HG02884 (cell line): ENCODE measurements around the gene COPS6.
A peak's percentile ranks its signal among the peaks of the same experiment; 100 is the strongest.

Experiments used
- ATAC-seq: cut with Tn5 transposase; IDR thresholded peaks from one replicate; pipeline ENCODE4 v1.9.1; 2021; ENCODE audit warnings: mild to moderate bottlenecking, moderate library complexity; ENCODE audit not compliant: unreplicated experiment

Gene COPS6

DNA sequence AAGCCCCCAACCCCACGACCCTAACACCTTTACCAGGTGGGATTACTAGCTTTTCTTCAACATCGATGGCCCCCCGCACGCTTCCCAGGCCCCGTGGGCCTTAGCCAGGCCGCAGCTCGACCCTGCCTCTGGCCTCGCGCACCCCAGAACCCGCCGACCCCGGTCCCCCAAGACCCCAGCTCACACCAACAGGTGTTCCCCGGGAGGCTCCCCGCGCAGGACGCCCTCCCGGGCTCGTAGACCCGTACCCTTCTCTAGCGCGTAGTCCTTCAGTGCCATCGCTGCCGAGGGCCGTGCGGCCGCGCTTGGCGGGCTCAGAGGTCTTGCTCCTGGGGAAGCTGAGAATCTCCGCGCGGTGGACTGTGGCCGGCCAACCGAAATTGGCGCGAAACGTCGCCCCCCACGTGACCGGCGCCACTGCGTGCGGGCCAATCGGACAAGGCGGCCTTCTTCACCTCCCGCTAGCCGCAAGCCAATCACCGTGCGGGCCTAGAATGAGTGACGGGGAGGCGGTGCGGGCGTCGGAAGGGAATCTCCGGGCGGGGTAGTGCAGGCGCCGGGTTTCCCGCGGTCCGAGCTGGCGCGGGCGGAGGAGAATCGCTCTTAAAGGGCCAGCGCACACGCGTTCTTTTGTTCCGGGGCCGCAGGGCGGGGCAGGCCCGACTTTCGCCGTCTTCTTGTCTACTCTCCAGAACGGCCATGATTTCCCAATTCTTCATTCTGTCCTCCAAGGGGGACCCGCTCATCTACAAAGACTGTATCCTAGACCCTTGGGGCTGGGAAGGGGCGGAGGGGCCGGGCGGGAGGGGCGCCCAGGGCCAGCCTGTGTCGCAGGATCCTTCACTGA is 12.5 kb downstream of the COPS6 start, which contains the start of the genes AP4M1 and MCM7:
AP4M1 (plus strand) TSS at position 628 of the 847 bp plus-strand sequence; CDS start at position 700, 72 bp downstream.
MCM7 (minus strand) TSS at position 382 of the 847 bp plus-strand sequence; CDS start at position 279, 103 bp downstream.
- ATAC-seq = peak; percentile 80

DNA sequence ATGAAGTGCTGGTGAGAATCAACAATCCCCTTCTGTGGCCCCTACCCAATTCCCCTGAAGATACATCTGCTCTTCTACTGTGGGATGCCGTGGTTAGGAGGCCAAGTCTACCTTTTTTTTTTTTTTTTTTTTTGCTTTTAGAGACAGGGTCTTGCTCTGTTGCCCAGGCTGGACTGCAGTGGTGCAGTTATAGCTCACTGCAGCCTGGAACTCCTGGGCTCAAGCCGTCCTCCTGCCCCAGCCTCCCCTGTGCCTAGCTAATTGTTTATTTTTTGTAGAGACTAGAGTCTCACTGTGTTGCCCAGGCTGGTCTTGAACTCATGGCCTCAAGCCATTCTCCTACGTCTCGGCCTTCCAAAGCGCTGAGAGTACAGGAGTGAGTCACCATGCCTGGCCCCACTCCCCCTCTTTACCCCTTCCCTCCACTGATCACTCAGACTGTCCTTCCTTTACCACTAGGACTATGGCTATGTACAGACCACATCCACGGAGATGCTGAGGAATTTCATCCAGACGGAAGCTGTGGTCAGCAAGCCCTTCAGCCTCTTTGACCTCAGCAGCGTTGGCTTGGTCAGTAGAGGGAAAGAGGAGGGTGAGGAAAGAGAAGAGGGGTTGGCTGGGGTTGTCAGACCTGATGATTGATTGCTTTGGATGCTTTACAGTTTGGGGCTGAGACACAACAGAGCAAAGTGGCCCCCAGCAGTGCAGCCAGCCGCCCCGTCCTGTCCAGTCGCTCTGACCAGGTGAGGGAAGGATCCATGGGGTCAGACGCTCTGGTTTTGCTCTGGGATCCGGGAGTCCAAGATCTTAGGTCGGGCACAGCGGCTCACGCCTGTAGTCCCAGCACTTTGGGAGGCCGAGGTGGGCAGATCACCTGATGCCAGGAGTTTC is 14.4 kb downstream of the COPS6 start:
- no peak for ATAC-seq

DNA sequence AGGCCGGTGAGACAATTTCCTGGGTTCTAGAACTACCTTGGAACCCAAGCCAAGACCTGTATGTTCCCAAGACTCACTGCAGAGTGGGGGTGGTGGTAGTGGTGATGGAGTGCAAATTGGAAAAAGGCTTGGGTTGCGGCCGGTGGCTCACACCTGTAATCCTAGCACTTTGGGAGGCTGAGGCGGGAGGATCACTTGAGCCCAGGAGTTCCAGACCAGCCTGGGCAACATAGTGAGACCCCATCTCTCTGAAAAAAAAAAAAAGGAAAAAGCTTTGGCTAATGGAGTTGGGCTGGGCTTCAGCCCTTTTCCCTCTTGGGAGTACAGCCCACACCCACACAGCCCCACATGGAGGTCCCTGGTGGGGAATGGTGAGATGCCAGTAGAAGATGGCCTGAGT is 16.8 kb downstream of the COPS6 start:
- ATAC-seq = no peak

DNA sequence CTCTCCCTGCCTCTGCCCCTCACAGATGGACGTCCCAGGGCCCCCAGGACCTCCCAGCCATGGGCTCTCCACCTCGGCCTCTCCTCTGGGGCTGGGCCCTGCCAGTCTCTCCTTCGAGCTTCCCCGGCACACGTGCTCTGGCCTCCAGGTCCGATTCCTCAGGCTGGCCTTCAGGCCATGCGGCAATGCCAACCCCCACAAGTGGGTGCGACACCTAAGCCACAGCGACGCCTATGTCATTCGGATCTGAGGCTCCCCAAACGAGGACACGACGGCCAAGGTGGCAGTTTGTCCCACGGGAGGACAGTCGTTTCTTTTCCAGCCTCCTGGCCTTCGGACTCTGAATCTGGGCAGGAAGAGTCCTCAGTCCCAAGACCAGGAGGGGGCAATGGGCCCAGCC is 17.9 kb downstream of the COPS6 start:
- ATAC-seq = no peak

DNA sequence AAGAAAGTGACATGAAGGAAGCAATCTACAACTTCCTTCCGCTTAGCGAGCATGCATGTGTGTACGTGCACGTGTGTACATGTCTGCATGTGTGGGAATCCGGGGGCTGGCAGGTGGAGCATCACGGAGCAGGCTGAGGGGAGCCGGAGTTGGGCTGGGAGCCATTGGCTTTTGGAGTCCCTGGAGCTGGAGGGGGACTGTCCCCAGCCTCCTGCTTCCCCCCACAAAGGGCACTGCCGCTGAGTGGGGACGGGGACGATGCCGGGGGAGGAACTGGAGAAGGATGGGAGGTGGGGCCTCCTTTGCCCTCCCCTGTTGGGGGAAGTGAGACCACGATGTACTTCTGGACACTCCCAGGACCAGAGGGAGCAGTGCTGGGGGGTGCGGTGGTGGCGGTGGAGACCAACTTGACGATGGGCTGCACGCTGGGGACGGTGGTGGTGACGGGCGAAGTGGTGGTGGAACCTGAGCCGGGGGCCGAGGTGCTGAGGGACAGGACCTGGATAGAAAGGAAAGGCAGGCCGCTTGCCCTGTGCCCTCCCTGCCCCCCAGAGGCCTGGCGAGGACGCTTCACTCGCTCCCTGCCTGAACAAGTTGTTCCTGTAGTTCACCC is 18.5 kb downstream of the COPS6 start:
- no peak for ATAC-seq

DNA sequence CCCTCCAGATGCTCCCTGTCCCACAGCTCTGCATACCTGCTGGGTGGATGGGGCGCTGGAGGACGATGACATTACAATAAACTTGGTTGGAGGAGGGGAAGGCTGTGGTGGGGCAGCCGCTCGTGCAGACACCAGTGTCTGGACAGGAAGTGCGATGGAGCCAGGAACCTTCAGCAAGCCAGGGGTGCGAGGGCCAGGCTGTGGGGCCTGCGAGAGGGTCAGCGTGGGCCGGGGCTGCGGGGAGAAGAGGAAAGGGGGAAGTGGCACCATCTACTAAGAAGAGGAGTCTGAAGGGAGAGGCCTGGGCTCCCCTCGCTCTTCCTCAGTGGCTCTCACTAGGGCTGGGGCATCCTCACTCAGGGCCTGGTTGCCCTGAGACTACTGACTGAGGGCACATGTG is 19.1 kb downstream of the COPS6 start:
- no peak for ATAC-seq

DNA sequence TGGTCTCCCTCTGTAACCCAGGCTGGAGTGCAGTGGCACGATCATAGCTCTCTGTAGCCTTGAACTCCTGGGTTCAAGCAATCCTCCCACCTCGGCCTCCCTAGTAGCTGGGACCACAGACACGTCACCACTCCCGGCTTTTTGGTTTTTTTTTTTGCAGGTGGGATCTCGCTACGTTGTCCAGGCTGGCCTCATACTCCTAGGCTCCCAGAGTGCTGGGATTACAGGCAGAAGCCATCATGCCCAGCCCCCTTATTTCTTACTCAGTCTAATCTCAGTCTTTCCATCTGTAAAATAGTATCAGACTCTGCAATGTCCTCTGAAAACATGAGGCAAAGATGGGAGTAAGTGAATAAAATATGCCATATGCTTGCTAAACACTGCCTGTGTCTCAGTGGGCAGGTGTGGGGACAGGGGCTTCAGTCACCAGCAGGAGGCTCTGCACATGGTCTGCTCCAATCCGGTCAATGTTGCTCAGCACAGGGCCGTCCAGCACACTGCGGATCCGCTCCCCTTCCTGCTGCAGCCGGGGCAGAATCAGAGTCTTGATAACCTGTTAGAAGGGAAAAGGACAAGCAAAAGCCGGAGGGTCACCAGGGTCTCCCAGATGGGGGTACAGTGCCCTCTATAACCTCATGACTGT is 20.9 kb downstream of the COPS6 start:
- no peak for ATAC-seq

DNA sequence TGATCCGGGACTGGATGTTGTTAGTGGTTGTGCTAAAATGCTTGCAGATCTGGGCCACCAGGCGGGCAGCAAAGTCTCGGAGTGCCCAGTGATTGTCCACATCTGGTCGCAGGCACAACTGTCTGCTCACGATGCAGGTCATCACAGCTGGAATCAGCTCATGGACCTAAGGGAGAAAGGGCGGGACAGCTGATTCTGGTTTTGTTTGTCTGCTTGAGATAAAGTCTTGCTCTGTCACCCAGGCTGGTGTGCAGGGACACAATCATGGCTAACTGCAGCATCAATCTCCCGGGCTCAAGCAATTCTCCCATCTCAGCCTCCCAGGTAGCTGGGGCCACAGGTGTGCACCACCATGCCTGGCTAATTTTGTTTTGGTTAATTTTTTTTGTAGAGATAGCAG is 22.4 kb downstream of the COPS6 start:
- no peak for ATAC-seq

DNA sequence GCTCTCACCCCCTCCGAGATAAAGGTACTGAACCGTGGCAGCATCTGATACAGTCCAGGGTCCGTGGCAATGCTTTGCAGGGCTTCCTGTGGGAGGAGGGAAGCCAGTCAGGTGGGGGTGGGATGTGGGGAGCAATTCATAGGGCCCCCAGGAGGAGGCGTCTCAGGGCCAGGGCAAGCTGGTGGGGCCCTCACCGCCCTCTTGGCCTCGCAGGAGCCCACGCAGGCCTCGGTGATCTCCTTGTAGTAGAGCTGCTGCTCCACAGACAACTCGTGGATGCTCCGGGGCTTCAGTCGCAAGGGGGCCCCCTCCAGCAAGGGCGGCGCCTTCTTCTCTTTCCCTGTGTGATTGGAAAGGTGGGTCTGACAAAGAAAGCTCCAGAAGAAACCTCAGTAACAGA is 23.1 kb downstream of the COPS6 start:
- ATAC-seq = no peak

DNA sequence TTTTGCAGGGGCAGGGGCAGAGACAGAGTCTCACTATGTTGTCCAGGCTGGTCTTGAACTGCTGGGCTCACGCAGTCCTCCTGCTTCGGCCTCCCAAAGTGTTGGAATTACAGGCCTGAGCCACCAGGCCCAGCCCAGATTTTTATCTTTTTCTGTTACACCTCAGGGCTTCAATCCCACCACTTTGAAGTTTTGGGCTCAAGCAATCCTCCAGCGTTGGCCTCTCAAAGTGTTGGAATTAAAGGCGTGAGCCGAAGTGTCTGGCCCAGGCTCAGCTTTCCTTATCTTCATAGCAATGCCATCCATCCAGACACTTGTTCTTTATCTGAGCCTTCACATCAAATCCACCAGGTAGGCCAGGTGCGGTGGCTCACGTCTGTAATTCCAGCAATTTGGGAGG is 26.3 kb downstream of the COPS6 start:
- no peak for ATAC-seq

DNA sequence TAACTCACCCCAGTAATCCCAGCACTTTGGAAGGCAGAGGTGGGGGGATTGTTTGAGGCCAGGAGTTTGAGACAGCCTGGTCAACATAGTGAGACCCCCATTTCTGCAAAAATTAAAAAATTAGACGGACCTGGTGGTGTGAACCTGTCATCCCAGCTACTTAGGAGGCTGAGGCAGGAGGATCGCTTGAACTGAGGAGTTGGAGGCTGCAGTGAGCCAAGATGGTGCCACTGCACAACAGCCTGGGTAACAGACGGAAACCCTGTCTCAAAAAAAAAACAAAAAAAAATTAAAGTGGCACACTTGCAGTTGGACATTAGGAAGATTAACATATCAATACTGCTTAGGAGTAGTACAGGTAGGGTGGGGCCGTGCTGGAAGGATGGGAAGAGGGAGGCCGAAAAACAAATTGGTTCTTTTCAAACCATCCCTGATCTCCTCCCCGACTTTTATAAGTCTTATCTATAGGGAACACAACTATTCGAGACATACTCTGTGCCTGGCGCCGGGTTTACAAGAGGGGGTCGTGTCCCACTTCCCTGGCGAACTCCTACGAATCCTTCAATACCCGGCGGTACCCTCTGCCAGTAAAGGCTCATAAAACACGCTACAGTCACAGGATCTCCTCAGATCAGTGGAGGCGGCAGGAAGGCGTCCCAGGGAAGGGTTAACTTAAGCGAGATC is 29.8 kb downstream of the COPS6 start:
- no peak for ATAC-seq

DNA sequence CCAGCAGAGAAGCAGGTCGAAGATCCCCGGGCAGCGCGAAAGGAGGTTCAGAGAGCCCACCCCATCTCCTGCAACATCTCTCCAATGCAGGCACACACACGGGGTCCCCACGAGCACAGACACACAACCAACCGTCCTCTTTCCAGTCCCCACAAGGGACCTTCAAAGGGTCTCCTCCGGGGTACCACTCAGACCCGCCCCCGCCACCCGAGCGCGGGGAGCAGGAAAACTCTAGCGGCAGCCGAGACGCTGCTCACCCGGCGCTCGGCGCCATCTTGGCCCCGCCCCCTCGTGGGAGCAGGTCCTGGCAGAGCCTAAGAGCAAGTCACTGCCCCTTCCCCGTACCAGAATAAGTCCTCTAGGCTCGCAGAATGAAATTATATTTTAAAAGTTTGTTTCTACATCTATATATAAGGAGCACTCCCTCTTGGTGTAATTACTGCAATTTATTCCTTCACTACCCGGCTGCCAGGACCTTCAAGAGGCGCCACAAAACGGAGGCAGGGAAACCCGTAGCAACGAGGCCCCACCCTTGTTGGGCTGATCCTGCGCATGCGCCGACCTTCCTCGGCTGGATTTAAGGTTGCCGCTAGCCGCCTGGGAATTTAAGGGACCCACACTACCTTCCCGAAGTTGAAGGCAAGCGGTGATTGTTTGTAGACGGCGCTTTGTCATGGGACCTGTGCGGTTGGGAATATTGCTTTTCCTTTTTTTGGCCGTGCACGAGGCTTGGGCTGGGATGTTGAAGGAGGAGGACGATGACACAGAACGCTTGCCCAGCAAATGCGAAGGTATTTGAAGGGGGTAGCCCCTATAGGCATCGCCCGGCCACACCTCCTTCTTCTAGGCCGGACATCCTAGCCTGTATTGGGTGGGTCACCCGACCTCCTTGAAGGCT is 30.6 kb downstream of the COPS6 start, which contains the start of the genes CNPY4 and TAF6:
CNPY4 (plus strand) TSS at position 563 of the 898 bp plus-strand sequence; CDS start at position 674, 111 bp downstream.
TAF6 (minus strand) TSS at position 287 of the 898 bp plus-strand sequence. CDS start 5,149 bp downstream, outside the sequence.
- ATAC-seq = peak; percentile 63

DNA sequence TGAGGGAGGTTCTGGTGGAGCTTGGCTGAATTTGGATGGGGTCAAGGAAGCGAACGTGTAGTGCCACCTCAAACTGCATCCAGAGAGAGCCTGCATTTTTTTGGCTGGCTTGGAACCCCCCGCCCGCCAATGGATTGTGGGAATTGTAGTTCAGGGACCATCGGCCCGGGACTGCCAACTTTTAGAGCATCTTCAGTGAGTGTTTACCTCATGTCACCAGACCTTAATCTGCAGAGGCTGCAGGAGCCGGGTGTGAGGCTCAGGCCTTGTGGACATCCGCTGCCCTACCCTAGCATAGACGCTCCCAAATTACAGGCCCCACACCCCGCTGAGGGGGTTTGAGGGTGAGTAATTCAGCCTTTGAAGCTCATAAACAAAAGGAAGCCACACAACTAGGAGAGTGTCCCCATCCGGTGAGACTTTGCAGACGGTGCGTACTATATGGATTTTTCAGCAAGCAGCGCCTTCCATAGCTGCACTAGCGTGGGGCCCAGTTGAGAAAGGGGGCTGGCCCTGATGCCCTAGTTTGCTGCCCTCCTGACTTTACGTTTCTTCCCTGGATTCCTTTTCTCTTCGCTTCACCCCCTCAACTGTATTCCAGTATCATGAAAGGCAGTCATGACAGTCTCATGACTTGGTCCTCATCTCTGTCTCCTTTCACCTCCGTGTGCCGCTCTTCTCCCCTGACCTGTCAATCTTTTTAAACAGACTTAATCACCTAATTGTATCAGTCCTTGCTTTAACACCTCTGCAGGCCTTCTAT is 31.4 kb downstream of the COPS6 start:
- ATAC-seq = peak; percentile 22

DNA sequence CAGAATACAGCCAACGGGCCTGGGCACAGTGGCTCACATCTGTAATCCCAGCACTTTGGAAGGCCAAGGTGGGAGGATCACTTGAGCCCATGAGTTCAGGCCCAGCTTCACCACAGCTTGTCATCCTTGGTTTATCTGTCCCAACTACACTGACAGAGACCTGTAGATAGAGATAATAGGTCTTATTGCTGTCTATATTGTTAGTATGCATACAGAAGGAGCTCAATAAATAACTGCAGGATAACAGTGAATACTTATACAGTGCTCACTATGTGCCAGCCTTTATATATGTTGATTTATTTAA is 31.9 kb downstream of the COPS6 start:
- ATAC-seq = no peak

DNA sequence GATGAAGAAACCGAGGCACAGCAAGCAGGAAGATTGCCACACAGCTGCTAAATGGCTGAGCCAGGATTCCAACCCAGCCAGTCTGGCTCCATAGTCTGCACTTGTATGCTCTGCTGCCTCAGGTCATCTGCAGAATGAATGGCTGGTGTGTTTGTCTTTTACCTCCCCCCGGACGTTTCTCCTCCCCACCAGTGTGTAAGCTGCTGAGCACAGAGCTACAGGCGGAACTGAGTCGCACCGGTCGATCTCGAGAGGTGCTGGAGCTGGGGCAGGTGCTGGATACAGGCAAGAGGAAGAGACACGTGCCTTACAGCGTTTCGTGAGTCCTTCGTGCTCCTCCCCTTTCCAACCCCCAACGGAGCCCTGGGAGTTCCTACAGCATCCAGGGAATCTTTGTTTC is 33.3 kb downstream of the COPS6 start:
- ATAC-seq = no peak

DNA sequence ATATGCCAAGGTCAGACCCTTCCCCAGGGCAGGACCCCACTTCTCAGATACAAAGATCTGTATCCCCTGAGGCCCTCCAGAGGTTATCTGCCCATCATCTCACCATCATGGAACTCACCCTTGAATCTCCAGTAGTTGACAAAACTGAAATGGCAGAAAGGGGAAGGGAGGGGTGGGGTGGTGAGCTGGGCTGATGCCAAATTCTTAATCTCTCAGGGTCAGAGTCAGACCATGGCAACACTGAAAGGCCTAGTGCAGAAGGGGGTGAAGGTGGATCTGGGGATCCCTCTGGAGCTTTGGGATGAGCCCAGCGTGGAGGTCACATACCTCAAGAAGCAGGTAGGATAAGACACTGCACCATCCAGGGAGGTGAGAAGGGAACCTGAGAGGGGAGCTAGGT is 33.8 kb downstream of the COPS6 start:
- ATAC-seq = no peak

DNA sequence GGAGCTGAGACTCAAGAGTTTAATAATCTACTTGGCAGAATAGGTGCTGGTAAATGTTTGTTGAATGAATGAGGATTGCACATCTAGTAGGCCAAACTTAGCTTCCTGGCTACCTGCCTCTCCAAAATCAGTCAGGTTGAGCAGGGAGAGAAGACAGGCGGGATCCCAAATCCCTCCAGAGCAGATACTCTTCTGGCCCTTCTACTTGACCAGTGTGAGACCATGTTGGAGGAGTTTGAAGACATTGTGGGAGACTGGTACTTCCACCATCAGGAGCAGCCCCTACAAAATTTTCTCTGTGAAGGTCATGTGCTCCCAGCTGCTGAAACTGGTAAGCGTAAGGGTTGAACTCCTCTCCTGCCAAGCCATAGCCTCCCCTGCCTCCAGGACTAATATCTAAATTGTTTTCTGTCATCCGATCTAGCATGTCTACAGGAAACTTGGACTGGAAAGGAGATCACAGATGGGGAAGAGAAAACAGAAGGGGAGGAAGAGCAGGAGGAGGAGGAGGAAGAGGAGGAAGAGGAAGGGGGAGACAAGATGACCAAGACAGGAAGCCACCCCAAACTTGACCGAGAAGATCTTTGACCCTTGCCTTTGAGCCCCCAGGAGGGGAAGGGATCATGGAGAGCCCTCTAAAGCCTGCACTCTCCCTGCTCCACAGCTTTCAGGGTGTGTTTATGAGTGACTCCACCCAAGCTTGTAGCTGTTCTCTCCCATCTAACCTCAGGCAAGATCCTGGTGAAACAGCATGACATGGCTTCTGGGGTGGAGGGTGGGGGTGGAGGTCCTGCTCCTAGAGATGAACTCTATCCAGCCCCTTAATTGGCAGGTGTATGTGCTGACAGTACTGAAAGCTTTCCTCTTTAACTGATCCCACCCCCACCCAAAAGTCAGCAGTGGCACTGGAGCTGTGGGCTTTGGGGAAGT is 35.8 kb downstream of the COPS6 start:
- ATAC-seq = no peak
